ENCODE data around the gene LUC7L3. TPM values are rescaled to one million over a fixed set of nuclear protein-coding genes. Genes with fewer than 3 reads are reported as not detected.
"Not testable (repeated sequence)": the region's sequence is repeated elsewhere in the genome, so short reads cannot be mapped to it uniquely, and the experiment has no call there.

Gene LUC7L3
- total RNA-seq, 1 donor from 2014 or later: 188 TPM

- TF ChIP-seq CTCF (conservative IDR thresholded peaks at IDR 0.05): no peak
- Mint-ChIP-seq H3K27ac (ENCODE audit: unreplicated experiment) (peak overlapping the region; percentile 75), H3K27me3 (ENCODE audit: low read depth) (no peaks in the 10 kb centered on the region), H3K4me3 (no peak overlapping the region), H3K4me1 (peaks cover 22% of the 10 kb centered on the region), H3K36me3 (ENCODE audit: low read depth) (no peaks in the 10 kb centered on the region), H3K9me3 (no peaks in the 10 kb centered on the region)
- no peak for DNase-seq (ENCODE audit: low read depth, low spot score)
These were observed 83.5 kb downstream of the LUC7L3 start for GRCh38 chr17:50802609-50803571.

GRCh38 chr17:50803676-50804075, 84.3 kb downstream of the LUC7L3 start:
- Mint-ChIP-seq H3K27me3 (ENCODE audit: low read depth) (no peaks in the 10 kb centered on the region), H3K27ac (ENCODE audit: unreplicated experiment) (peak overlapping the region; percentile 75), H3K4me1 (peaks cover 22% of the 10 kb centered on the region), H3K4me3 (no peak overlapping the region), H3K36me3 (ENCODE audit: low read depth) (no peaks in the 10 kb centered on the region), H3K9me3 (no peaks in the 10 kb centered on the region)
- TF ChIP-seq CTCF (conservative IDR thresholded peaks at IDR 0.05): no peak
- no peak for DNase-seq (ENCODE audit: low read depth, low spot score)

GRCh38 chr17:50804749-50805475, 85.5 kb downstream of the LUC7L3 start:
- H3K4me3 Mint-ChIP-seq; H3K27ac Mint-ChIP-seq (ENCODE audit: unreplicated experiment); H3K36me3 Mint-ChIP-seq (ENCODE audit: low read depth); H3K9me3 Mint-ChIP-seq; DNase-seq (ENCODE audit: low read depth, low spot score); H3K27me3 Mint-ChIP-seq (ENCODE audit: low read depth): not testable (repeated sequence)
- peaks cover 22% of the 10 kb centered on the region for H3K4me1 Mint-ChIP-seq

GRCh38 chr17:50805486-50805885, 86.1 kb downstream of the LUC7L3 start:
- H3K27me3 Mint-ChIP-seq (ENCODE audit: low read depth): no peaks in the 10 kb centered on the region
- H3K27ac Mint-ChIP-seq (ENCODE audit: unreplicated experiment): no peak overlapping the region
- H3K9me3 Mint-ChIP-seq: no peaks in the 10 kb centered on the region
- no peak for DNase-seq (ENCODE audit: low read depth, low spot score)
- no peak overlapping the region for H3K4me3 Mint-ChIP-seq
- peaks cover 22% of the 10 kb centered on the region for H3K4me1 Mint-ChIP-seq
- no peak for TF ChIP-seq CTCF (conservative IDR thresholded peaks at IDR 0.05)
- H3K36me3 Mint-ChIP-seq (ENCODE audit: low read depth): no peaks in the 10 kb centered on the region

Small RNA genes within 50 kb of the gene (microRNA-seq; reads per million reads assigned to microRNA genes)
- not detected for gene MIR8059

Other genes starting within 250 kb of the LUC7L3 start
- gene RSAD1, start 240.7 kb upstream of the LUC7L3 start, total RNA-seq: 42.4 and 42.9 TPM in 2 replicates
- 1.2 and 1.7 TPM in 2 replicates for gene MYCBPAP, start 211.2 kb upstream of the LUC7L3 start, total RNA-seq
- gene EPN3, start 186.9 kb upstream of the LUC7L3 start, total RNA-seq: 0.11 TPM in 1 of 2 replicates, not detected in the other
- gene SPATA20, start 172.4 kb upstream of the LUC7L3 start, total RNA-seq: 24.4 and 25.8 TPM in 2 replicates
- 1.1 TPM in 2 replicates for gene CACNA1G, start 158.9 kb upstream of the LUC7L3 start, total RNA-seq
- gene ABCC3, start 84.7 kb upstream of the LUC7L3 start, total RNA-seq: not detected in 2 replicates
- gene ANKRD40, start 11.7 kb upstream of the LUC7L3 start, total RNA-seq: 62.0 and 64.0 TPM in 2 replicates
- gene ANKRD40CL, start 47.9 kb downstream of the LUC7L3 start, total RNA-seq: not detected in 2 replicates
- 0.07 and 0.09 TPM in 2 replicates for gene WFIKKN2, start 116.0 kb downstream of the LUC7L3 start, total RNA-seq
- gene TOB1, start 146.8 kb downstream of the LUC7L3 start, total RNA-seq: 26.2 and 29.5 TPM in 2 replicates

Measured in neural crest cell (in vitro differentiated cells).